ENCODE data around the gene TTC21A. TPM values are rescaled to one million over a fixed set of nuclear protein-coding genes. Genes with fewer than 3 reads are reported as not detected.

TTC21A gene
- total RNA-seq, 1 donor from 2014 or later = 3.9 TPM

- no peak for FAIRE-seq
- H3K4me3 Mint-ChIP-seq (ENCODE audit: unreplicated experiment) = no peak overlapping the region
- TF ChIP-seq EZH2 (IDR thresholded peaks at IDR 0.05; ENCODE audit: insufficient read depth, low read length) (no peak), CTCF (IDR thresholded peaks at IDR 0.05; ENCODE audit: insufficient read depth, low read depth, low read length) (no peak)
- no peak overlapping the region for H3K9ac ChIP-seq (ENCODE audit: low read length)
- H3K9me3 ChIP-seq (ENCODE audit: insufficient read depth, low read depth, low read length) = no peaks in the 10 kb centered on the region
- no peaks in the 10 kb centered on the region for H3K79me2 ChIP-seq (ENCODE audit: insufficient read depth, low read length)
- H3K27ac ChIP-seq (ENCODE audit: low read depth, low read length) = no peak overlapping the region
- peaks cover 15% of the 10 kb centered on the region for H3K27me3 Mint-ChIP-seq (ENCODE audit: low read depth, unreplicated experiment)
- peaks cover 3% of the 10 kb centered on the region for H3K9me3 Mint-ChIP-seq (ENCODE audit: unreplicated experiment)
- H3K4me1 ChIP-seq (ENCODE audit: insufficient read depth, low read length) = no peaks in the 10 kb centered on the region
- H3K4me3 ChIP-seq (ENCODE audit: insufficient read depth, low read depth, low read length) = no peak overlapping the region
- no peaks in the 10 kb centered on the region for H3K36me3 Mint-ChIP-seq (ENCODE audit: low read depth, unreplicated experiment)
- no peaks in the 10 kb centered on the region for H3K27me3 ChIP-seq (ENCODE audit: insufficient read depth, low read length)
- no peak overlapping the region for H3K27ac Mint-ChIP-seq (ENCODE audit: unreplicated experiment)
- H2AFZ ChIP-seq (ENCODE audit: low read depth, low read length) = no peak overlapping the region
- H3K36me3 ChIP-seq (ENCODE audit: insufficient read depth, low read length) = no peaks in the 10 kb centered on the region
- H4K20me1 ChIP-seq (ENCODE audit: insufficient read depth, low read length) = no peaks in the 10 kb centered on the region
- DNase-seq (ENCODE audit: low read depth) = no peak
- H3K4me2 ChIP-seq (ENCODE audit: low read length) = no peak overlapping the region
- peaks cover 5% of the 10 kb centered on the region for H3K4me1 Mint-ChIP-seq (ENCODE audit: low read depth, unreplicated experiment)
Observed at GRCh38 chr3:39185959-39186691, 78.6 kb downstream of the TTC21A start.

DNA sequence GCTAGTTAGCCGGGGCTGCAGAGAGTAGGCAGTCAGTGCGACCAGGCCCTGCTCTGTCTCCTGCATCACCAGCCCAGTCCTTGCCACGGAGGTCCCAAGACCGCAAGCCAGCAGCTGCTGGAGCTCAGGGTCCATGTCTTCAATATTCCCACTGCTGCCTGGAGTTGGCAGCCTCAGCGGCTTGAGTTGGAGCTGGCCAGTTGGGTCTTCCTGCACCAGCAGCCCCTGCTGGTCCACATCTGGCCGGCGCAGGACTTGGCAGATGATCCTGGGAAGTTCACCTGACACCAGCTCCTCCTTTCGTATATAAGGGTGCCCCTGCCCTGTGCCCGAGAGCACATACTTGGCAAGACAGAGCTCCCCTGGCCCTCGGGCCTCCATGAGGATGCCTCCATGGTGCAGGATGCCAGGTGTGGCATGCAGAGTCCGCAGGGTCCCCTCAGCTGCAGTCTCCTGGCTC, 79.2 kb downstream of the TTC21A start:
- no peaks in the 10 kb centered on the region for H3K4me1 ChIP-seq (ENCODE audit: insufficient read depth, low read length)
- H3K9me3 ChIP-seq (ENCODE audit: insufficient read depth, low read depth, low read length) = no peaks in the 10 kb centered on the region
- H2AFZ ChIP-seq (ENCODE audit: low read depth, low read length) = no peak overlapping the region
- TF ChIP-seq CTCF (IDR thresholded peaks at IDR 0.05; ENCODE audit: insufficient read depth, low read depth, low read length) (no peak), EZH2 (IDR thresholded peaks at IDR 0.05; ENCODE audit: insufficient read depth, low read length) (no peak)
- peaks cover 3% of the 10 kb centered on the region for H3K9me3 Mint-ChIP-seq (ENCODE audit: unreplicated experiment)
- DNase-seq (ENCODE audit: low read depth) = no peak
- H4K20me1 ChIP-seq (ENCODE audit: insufficient read depth, low read length) = no peaks in the 10 kb centered on the region
- H3K27me3 Mint-ChIP-seq (ENCODE audit: low read depth, unreplicated experiment) = peaks cover 15% of the 10 kb centered on the region
- no peaks in the 10 kb centered on the region for H3K36me3 ChIP-seq (ENCODE audit: insufficient read depth, low read length)
- no peak overlapping the region for H3K4me3 Mint-ChIP-seq (ENCODE audit: unreplicated experiment)
- H3K27ac Mint-ChIP-seq (ENCODE audit: unreplicated experiment) = no peak overlapping the region
- FAIRE-seq = no peak
- no peaks in the 10 kb centered on the region for H3K27me3 ChIP-seq (ENCODE audit: insufficient read depth, low read length)
- no peaks in the 10 kb centered on the region for H3K36me3 Mint-ChIP-seq (ENCODE audit: low read depth, unreplicated experiment)
- no peak overlapping the region for H3K4me2 ChIP-seq (ENCODE audit: low read length)
- H3K9ac ChIP-seq (ENCODE audit: low read length) = no peak overlapping the region
- H3K4me3 ChIP-seq (ENCODE audit: insufficient read depth, low read depth, low read length) = no peak overlapping the region
- no peaks in the 10 kb centered on the region for H3K79me2 ChIP-seq (ENCODE audit: insufficient read depth, low read length)
- peaks cover 8% of the 10 kb centered on the region for H3K4me1 Mint-ChIP-seq (ENCODE audit: low read depth, unreplicated experiment)
- no peak overlapping the region for H3K27ac ChIP-seq (ENCODE audit: low read depth, low read length)

All from astrocyte (in vitro differentiated cells and primary cell).